Caki2 (cell line): ENCODE results near the gene ZNF385D. TPM values are rescaled to one million over a fixed set of nuclear protein-coding genes. Genes with fewer than 3 reads are reported as not detected.
"Not testable (repeated sequence)": the region's sequence is repeated elsewhere in the genome, so short reads cannot be mapped to it uniquely, and the experiment has no call there.

Experiments used
- DNase-seq: peaks from one replicate; pipeline ENCODE4 v3.0.0-alpha.2; 2015; ENCODE audit warnings: low read depth
- in situ Hi-C: cut with HindIII; loops from 2 replicates; pipeline ENCODE4 v1.10.0; 2016; ENCODE audit warnings: low sequenced_read_pairs, low pct_unique_long_range_greater_than_20kb, mixed read lengths
- total RNA-seq: library from RNA; depleted of rRNA; stranded (reverse); fragments of >200 nt; shearing (Covaris generic); gene quantifications from 2 replicates; pipeline ENCODE4 v1.2.3, GENCODE V29; 2014; ENCODE audit warnings: low replicate concordance

ZNF385D gene
- total RNA-seq, 1 experiment from 2014 or later = 2.1 TPM

GRCh38 chr3:21490671-21491070 lies 260.3 kb downstream of the ZNF385D start:
- DNase-seq, in situ Hi-C loops: not testable (repeated sequence)

- no peak for DNase-seq
- in situ Hi-C loops = no loop called here
Observed at GRCh38 chr3:21487520-21487919, 263.5 kb downstream of the ZNF385D start.

DNA sequence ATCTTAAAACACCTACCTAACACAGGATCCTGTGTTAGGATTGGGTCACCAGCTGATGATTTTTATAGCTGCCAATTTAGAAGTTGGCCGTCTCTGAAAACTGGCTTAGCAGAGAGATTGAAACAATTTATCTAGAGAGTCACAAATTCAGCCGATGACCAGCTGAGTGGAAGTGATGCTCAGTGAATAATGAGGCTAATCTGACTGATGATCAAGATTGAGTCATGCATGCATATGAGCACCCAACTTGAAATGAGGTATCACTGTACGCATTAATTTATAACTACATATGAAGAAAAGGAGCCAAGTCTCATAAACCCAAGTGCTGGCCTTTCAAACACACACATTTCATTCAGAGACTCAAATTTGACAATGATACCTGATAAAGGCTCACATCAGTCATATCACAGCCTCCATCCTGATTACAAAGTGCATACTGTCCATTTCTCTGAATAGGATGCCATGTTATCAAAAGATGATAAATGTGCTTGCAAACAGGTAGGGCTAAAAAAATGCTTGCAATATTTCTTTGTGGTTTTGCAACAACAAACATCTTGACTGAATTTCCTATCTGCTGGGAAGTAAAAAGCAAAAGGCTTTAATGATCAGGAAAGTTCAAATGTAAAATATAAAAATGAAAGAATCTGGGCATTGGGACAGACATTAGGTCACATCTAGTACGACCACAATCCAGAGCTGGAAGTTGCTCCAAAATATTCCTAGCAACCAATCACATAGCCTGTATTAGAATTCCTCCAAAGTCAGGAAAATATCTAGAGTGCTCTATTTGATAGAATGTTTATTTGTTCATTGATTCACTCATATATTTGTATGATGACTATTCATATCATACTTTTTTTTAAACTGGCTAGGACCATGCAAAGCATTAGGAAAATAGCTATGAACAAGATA lies 264.7 kb downstream of the ZNF385D start:
- DNase-seq, in situ Hi-C loops: not testable (repeated sequence)

DNA sequence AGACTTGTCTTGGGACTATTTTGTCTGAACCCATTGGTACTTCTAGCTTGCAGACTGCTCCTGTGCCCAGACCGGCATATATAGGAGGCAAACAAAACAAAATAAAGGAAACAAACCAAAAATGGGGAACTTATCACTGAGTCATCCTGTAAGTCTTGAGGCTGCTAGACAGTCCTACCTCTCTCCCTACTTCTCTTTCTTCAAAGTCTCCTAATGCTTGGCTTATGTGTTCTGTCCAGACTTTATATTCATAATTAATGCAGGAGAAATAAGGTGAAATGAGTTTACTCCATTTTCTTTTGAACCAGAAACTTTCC lies 266.2 kb downstream of the ZNF385D start:
- no peak for DNase-seq
- in situ Hi-C loops = no loop called here

DNA sequence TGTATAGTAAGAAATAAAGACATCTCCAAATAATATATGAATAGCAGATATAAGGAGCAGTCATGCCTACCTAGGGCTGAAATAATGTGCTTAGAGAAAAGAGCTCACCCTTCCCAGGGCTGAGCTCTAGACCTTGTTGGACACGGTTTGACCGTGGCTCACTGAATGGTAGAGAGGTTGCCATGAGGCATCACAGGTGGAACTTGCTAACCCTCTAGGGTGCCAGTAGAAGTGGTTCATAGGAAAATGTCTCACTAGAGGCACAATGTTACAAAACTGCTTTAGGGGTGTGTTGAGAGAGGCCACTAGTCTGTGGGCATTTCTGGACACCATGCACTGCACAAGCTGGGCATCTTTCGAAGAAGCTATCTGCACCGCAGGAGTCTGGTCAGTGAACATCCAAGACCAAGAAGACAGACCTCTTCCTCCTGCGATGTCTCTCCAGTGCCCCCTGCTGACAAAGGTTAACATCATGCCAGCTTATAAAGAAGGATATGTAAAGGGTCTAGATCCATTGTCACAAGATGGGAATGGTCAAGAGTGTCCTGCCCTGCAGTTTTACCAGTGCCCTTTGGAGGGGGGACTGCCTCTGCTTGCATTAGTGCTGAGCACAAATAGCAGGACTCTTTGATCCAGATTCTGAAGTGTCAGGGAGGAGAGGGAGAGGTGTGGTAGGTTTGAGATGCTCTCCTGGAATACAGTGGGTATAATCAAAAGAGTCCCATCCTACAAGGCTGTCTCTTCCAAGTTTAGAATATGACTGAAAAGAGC lies 266.8 kb downstream of the ZNF385D start:
- DNase-seq = peak; percentile 54
- in situ Hi-C loops = no loop called here

DNA sequence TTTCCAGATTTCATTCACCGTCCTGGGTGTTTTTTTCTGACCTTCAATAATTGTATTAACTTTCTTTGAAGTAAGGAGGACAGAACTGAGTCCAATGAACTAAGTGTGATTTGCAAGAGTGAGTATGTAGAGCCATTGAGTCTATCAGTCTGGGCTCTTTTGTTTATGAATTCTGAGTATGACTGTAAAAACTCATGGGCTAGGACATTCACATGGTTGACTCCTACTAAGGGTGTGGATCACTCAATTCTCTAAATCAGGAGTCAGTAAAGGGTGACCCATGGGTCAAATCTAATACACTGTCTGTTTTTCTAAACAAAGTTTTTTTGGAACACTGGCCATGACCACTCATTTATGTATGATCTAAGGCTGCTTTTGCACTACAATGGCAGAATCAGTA lies 269.0 kb downstream of the ZNF385D start:
- DNase-seq = no peak
- in situ Hi-C loops = no loop called here

DNA sequence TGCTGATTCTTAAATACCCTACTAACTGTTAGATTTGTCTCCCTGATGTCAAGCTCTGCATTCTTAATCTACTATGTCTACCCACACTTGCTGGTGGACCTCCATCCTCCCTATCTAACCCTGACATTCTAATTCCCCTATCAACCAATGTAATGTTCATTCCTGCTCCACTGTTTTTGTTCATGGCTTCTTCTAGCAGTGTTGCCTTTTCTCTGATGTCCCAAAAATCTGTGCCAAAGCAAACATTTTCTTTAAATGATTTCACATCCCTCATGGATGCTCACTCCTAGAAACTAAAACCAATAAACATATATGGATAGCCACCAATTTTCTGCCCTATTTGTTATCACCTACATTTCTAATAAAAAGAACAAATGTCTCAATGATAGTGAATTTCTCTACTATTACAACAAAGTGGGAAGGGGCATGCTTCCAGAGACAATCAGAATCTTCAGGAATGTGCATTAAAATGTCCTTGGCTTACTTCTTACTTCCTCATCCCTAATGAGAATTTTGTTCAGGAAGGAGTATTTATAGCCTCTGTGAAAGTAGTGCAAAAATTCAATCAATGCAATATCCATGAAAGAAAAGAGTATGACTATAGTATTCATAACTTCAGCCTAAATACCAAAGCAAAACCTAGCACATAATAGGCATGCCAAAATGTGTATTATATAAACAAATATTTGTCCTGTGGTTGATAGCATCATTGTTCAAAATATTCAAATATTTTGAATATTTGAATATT lies 273.3 kb downstream of the ZNF385D start:
- in situ Hi-C loops = no loop called here

GRCh38 chr3:21466476-21466875 lies 284.5 kb downstream of the ZNF385D start:
- DNase-seq = no peak
- in situ Hi-C loops = no loop called here

More for the DNA sequence above, 273.3 kb downstream of the ZNF385D start:
- DNase-seq = no peak

GRCh38 chr3:21464746-21465145 lies 286.3 kb downstream of the ZNF385D start:
- in situ Hi-C loops = no loop called here
- DNase-seq = no peak

DNA sequence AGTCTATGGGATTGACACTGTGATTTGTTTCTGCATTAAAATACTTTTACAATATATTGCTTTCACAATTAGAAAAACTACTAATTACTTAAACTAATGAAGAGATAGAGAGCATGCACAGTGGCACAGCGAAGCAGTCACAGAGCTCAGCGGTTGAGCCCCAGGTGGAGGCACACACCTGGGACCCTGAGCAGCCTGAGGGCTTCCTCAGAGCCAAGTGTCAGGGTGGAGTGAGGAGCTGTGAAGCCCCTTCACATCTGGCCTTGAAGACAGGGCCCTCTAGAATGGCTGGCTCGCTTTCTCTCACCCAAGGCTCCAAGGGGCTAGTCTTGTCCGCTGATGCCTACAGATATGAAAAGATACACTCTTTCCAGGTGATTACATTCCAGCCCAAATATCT lies 287.7 kb downstream of the ZNF385D start:
- in situ Hi-C loops = no loop called here
- DNase-seq = no peak

DNA sequence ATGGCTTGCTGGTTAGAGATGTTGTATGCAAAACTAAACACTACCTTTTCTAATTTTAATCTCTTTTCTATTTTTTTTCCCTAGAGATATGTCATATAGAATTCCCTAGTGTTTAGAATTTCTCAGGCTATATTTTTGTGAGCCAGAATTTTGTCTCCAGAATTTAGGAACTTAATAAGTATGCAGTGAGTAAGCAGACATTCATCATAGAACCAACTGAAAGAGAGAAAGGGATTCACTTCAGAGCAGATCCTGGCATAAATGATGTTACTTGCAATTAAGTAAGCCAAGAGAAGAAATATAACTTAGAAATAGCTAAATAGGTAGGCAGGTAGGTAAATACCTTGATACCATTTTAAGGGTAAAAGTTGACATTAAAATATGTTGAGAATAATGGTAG lies 288.9 kb downstream of the ZNF385D start:
- no peak for DNase-seq
- in situ Hi-C loops = no loop called here

GRCh38 chr3:21457084-21457483 lies 293.9 kb downstream of the ZNF385D start:
- in situ Hi-C loops = no loop called here
- DNase-seq = no peak

GRCh38 chr3:21449738-21450137 lies 301.3 kb downstream of the ZNF385D start:
- no peak for DNase-seq
- in situ Hi-C loops = no loop called here

DNA sequence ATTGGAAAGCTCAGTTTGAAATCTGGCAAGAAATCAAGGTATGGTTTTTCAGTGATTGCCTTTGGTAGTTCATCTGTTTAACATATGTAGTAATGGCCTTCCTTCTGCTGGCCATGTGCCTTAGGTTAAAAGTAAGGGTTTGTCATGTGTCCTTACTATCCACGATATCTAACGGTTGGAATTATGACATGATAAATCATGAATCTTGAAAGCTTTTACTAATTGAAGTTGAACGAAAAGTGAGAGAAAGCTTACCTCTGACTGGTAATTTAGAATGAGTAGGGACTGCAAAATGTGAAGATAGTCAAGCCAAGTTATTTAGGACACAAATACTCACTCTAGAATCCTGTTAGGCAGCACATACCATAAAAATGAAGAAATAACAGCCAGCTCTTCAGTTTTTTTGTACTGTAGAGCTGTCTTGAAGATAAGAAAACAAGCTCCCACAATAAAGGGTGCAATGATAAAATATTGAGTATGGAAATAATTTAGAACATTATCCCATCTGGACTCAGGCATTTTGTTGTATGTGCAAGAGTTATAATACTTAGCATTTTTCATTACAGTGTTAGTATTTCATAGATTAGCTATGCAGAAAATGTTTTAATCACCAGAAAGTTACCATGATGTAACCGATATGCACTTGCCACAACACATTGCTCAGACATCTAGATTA lies 303.4 kb downstream of the ZNF385D start:
- in situ Hi-C loops = no loop called here
- DNase-seq = no peak

DNA sequence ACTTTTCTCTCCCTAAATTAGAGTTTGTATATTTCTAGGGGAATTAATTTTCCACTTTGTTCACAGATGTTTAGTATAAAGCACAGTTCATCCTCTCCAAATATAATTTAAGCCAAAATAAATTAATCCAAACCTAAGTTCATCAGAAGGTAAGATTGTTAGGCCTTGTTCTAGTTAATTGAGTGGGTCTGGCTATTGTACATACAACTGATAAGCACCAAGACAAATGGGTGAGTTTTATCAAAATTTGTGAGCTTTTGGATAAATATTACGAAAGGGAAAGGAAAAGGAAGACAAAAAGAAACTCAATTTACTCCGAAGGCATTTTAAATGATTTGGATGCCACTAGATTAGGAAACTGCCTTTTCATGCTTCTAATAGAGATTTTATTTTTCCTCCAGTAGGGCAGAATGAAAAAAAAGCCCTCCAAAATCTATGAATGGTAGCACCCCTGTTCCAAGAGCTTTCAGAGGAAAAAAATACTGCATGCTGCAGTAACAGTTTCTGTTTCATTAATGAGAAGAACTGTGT lies 304.0 kb downstream of the ZNF385D start:
- in situ Hi-C loops = no loop called here

GRCh38 chr3:21446027-21446426 lies 305.0 kb downstream of the ZNF385D start:
- in situ Hi-C loops = no loop called here
- no peak for DNase-seq

More for the DNA sequence above, 304.0 kb downstream of the ZNF385D start:
- no peak for DNase-seq

DNA sequence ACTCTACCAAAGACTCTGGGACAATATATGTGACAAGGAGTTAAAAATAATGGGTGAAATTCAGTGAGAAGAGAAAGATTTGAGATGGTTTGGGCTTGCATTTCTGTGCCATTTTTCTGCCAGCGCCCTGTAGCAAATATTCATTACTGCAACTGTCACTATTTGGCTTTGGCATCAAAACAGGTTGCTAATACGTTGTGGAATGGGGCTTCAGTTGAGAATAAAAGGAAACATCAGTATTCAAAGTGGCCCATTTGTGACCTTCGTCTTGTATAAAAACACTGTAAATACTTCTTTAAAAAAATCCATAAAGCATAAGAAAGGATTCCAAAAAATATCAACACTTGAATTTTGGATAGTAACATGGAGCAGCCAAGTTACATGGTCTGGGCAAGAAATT lies 309.2 kb downstream of the ZNF385D start:
- DNase-seq = no peak
- in situ Hi-C loops = no loop called here

DNA sequence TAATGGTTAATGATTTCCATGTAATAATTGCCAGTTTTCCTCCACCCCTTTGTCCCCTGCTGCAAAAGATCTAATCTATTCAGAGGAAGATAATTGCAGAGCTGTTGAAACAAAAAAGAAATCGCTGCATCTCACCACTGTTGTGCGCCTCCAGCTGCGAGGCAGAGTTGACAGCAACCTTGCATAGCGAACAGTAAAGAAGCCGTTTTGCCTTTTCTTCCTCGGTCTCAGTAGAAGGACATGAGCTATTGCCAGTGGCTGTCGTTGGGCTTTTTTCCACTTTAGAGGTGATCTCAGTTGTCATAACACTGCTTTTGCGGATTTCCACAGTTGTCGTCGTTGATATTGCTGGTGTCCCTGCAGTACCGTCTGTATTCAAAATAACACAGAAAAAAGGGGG lies 314.2 kb downstream of the ZNF385D start:
- no peak for DNase-seq
- in situ Hi-C loops = no loop called here
